HepG2 (cell line): Measurements from ENCODE around the gene ETS1. TPM values are rescaled to one million over a fixed set of nuclear protein-coding genes. Genes with fewer than 3 reads are reported as not detected.

ENCODE experiments used
- ATAC-seq: fragments of 200-7000 bp; cut with Tn5 transposase; 3 replicates; pipeline ENCODE4 v1.9.1; 2020; ENCODE audit warnings: mild to moderate bottlenecking, moderate library complexity
- BruUV-seq: library from RNA; stranded (reverse); fragments of 400-500 nt; replicated peaks from 2 replicates; lab custom pipeline; 2021; lab: Mats Ljungman, UMichigan
- CTCF ChIA-PET: fragments of 300-600 bp; formaldehyde crosslinking; extraction: SDS; loops from one replicate; lab custom pipeline; 2021; ENCODE audit warnings: low total read pairs, inconsistent platforms, low intra/inter-chr PET ratio; lab: Yijun Ruan, JAX
- POLR2A ChIA-PET: fragments of 350-600 bp; sonication (Branson Sonifier 250); formaldehyde crosslinking; loops from one replicate; lab custom pipeline; 2020; ENCODE audit warnings: antibody characterized with exemption, inconsistent platforms; lab: Yijun Ruan, JAX
- DNase-seq: peaks from one replicate; pipeline ENCODE4 v3.0.0-alpha.2; 2015; ENCODE audit warnings: low spot score
- FAIRE-seq: peaks from 3 replicates; lab custom pipeline; 2011; peaks lifted over from hg19 to GRCh38; lab: Jason Lieb, UNC
- H2AFZ ChIP-seq: one replicate; pipeline ENCODE4 v1.6.1; 2011; ENCODE audit warnings: low read length, inconsistent platforms
- H3K27ac ChIP-seq: fragments of 300-600 bp; 3 replicates; pipeline ENCODE4 v1.8.0; 2011; ENCODE audit warnings: mixed run types, mild to moderate bottlenecking, mixed read lengths, low read length, inconsistent platforms; ENCODE audit not compliant: insufficient read depth; ENCODE audit errors: extremely low read length
- H3K27me3 ChIP-seq, 2 experiments: fragments of 200-600 bp in 1 of 2; 2 replicates in 1 of 2; 3 replicates in 1 of 2; pipeline versions ENCODE4 v1.6.0 to v1.8.0; 2011; ENCODE audit warnings: low read length in 2 of 2, mild to moderate bottlenecking in 2 of 2, moderate library complexity in 2 of 2, inconsistent platforms in 1 of 2; ENCODE audit not compliant: insufficient read depth in 2 of 2, control insufficient read depth in 1 of 2
- H3K36me3 ChIP-seq, 2 experiments: fragments of 200-600 bp in 1 of 2; replicated peaks in 1 of 2; 2 replicates in 1 of 2; 3 replicates in 1 of 2; pipeline versions ENCODE4 v1.5.1 to v1.8.0; 2011; ENCODE audit warnings: low read length in 2 of 2, inconsistent platforms in 1 of 2; ENCODE audit not compliant: insufficient read depth in 2 of 2, control insufficient read depth in 1 of 2
- H3K4me1 ChIP-seq: 2 replicates; pipeline ENCODE4 v1.5.1; 2012; ENCODE audit warnings: low read length, inconsistent platforms; ENCODE audit not compliant: insufficient read depth
- H3K4me2 ChIP-seq: 2 replicates; pipeline ENCODE4 v1.6.0; 2011; ENCODE audit warnings: low read depth, low read length, inconsistent platforms
- H3K4me3 ChIP-seq, 3 experiments: fragments of 200-600 bp in 1 of 3; sonication (generic), shearing (Covaris generic) in 1 of 3; replicated peaks in 1 of 3; 2 replicates each; pipeline ENCODE4 v1.5.1; 2011 to 2016; ENCODE audit warnings: low read length in 3 of 3, inconsistent platforms in 2 of 3, low read depth in 2 of 3, mild to moderate bottlenecking in 2 of 3, control low read depth in 1 of 3, mixed read lengths in 1 of 3; ENCODE audit not compliant: insufficient read depth in 1 of 3
- H3K79me2 ChIP-seq: one replicate; pipeline ENCODE4 v1.6.1; 2011; ENCODE audit warnings: low read length, inconsistent platforms; ENCODE audit not compliant: insufficient read depth
- H3K9ac ChIP-seq: 2 replicates; pipeline ENCODE4 v1.6.0; 2011; ENCODE audit warnings: mild to moderate bottlenecking, low read depth, low read length, inconsistent platforms; ENCODE audit not compliant: insufficient read depth
- H3K9me3 ChIP-seq: 2 replicates; pipeline ENCODE4 v1.5.1; 2012; ENCODE audit warnings: mild to moderate bottlenecking, low read length
- H4K20me1 ChIP-seq: 2 replicates; pipeline ENCODE4 v1.6.0; 2011; ENCODE audit warnings: inconsistent platforms, mild to moderate bottlenecking, low read length, moderate library complexity; ENCODE audit not compliant: insufficient read depth
- ARHGAP35 ChIP-seq: sonication (generic); formaldehyde crosslinking; IDR thresholded peaks from 2 replicates; pipeline ENCODE4 v1.9.0; 2022; ENCODE audit warnings: mild to moderate bottlenecking, inconsistent platforms, moderate library complexity, missing genetic modification reagents, borderline replicate concordance
- CC2D1A ChIP-seq: sonication (generic); formaldehyde crosslinking; IDR thresholded peaks from 2 replicates; pipeline ENCODE4 v1.8.1; 2023; ENCODE audit warnings: mild to moderate bottlenecking, missing genetic modification reagents
- POGZ ChIP-seq: sonication (generic); formaldehyde crosslinking; IDR thresholded peaks from 2 replicates; pipeline ENCODE4 v1.4.0; 2020; ENCODE audit warnings: mild to moderate bottlenecking, missing genetic modification reagents
- SP4 ChIP-seq: sonication (generic); formaldehyde crosslinking; IDR thresholded peaks from 2 replicates; pipeline ENCODE4 v1.8.1; 2023; ENCODE audit warnings: mild to moderate bottlenecking, missing genetic modification reagents
- ZBTB49 ChIP-seq: sonication (generic); formaldehyde crosslinking; IDR thresholded peaks from 2 replicates; pipeline ENCODE4 v1.4.0; 2020; ENCODE audit warnings: missing genetic modification reagents, borderline replicate concordance
- ZNF318 ChIP-seq: sonication (generic); formaldehyde crosslinking; IDR thresholded peaks from 2 replicates; pipeline ENCODE4 v1.4.0; 2020; ENCODE audit warnings: mild to moderate bottlenecking, missing genetic modification reagents
- ZNF333 ChIP-seq: sonication (generic); formaldehyde crosslinking; IDR thresholded peaks from 2 replicates; pipeline ENCODE4 v1.4.0; 2020; ENCODE audit warnings: mild to moderate bottlenecking, missing genetic modification reagents, borderline replicate concordance
- ZNF503 ChIP-seq: sonication (generic); formaldehyde crosslinking; IDR thresholded peaks from 2 replicates; pipeline ENCODE4 v1.4.0; 2020; ENCODE audit warnings: missing genetic modification reagents
- ZNF572 ChIP-seq: sonication (generic); formaldehyde crosslinking; IDR thresholded peaks from 2 replicates; pipeline ENCODE4 v1.5.1; 2020; ENCODE audit warnings: mild to moderate bottlenecking, missing genetic modification reagents
- ZNF746 ChIP-seq: sonication (generic); formaldehyde crosslinking; IDR thresholded peaks from 2 replicates; pipeline ENCODE4 v1.8.0; 2022; ENCODE audit warnings: mild to moderate bottlenecking, missing genetic modification reagents
- WGBS: methylation state at CpG from one replicate; pipeline ENCODE4 v1.1.6; 2017; ENCODE audit warnings: low lambda C conversion rate; 5-methylcytosine and 5-hydroxymethylcytosine counted together
- in situ Hi-C: cut with HindIII; loops from 2 replicates; pipeline ENCODE4 v1.10.0; 2017; ENCODE audit warnings: low pct_unique_long_range_greater_than_20kb; ENCODE audit not compliant: extremely low pct_ligation_motif_present
- intact Hi-C: fragments of 100-400 bp; cut with micrococcal nuclease; formaldehyde crosslinking; loops from one replicate; pipeline ENCODE4 v1.10.0; 2022; ENCODE audit not compliant: unreplicated experiment
- polyA plus RNA-seq, 8 experiments: library from polyadenylated mRNA; depleted of rRNA in 3 of 8; stranded (reverse) in 7 of 8; unstranded in 1 of 8; fragments of >200 nt; fragmentation: Illumina TruSeq in 4 of 8; extraction: Trizol in 4 of 8; gene quantifications; 2 replicates each; pipeline versions ENCODE4 v1.2.1 to v1.2.3, GENCODE V29; 2011 to 2016; ENCODE audit warnings: low read depth in 4 of 8, missing spikeins in 1 of 8, mixed read lengths in 1 of 8; ENCODE audit not compliant: insufficient read depth in 1 of 8
- total RNA-seq, 5 experiments: library from RNA; depleted of rRNA; stranded (reverse); fragments of >200 nt; fragmentation: Illumina TruSeq; extraction: Trizol; gene quantifications; 2 replicates each; pipeline ENCODE4 v1.2.3, GENCODE V29; 2016; ENCODE audit warnings: low read depth in 1 of 5

Gene ETS1
- total and polyA plus RNA-seq, 2 of the 13 experiments (the other 11 are each of a cell fraction or from before 2014, with no cell fraction given) = 0.18 to 0.34 TPM

- POLR2A ChIA-PET = interaction anchor here (0.7 to 2.0 kb wide), 6 partner anchors 18 to 114 kb away, joined by 3 to 13 read pairs (median 4); no protein-coding TSS in a partner anchor
- in situ Hi-C loops (no loop called here), intact Hi-C loops (loop anchor here (1.0 to 5.0 kb wide), 4 partner anchors 18 to 157 kb away; no protein-coding TSS in a partner anchor)
- Histone ChIP-seq H3K79me2 (no peaks in the 10 kb centered on the region), H4K20me1 (no peaks in the 10 kb centered on the region), H3K27ac (peak overlapping the region; percentile 39), H3K27me3 (no peaks in the 10 kb centered on the region), H3K4me1 (peaks cover 42% of the 10 kb centered on the region), H3K9me3 (no peaks in the 10 kb centered on the region), H3K4me2 (peak overlapping the region; percentile 64; the same call in 1 of the 2 replicates), H3K36me3 (no peaks in the 10 kb centered on the region), H3K4me3 (no peak overlapping the region), H3K9ac (peak overlapping the region; percentile 24; the same call in 1 of the 2 replicates), H2AFZ (no peak overlapping the region)
- BruUV-seq = TSS peak; percentile 93
- CTCF ChIA-PET = no interaction called here
- DNase-seq (no peak), ATAC-seq (0 out of 3 replicates have a peak, but pooled peaks have one; percentile 7), FAIRE-seq (no peak)
- WGBS = 45% methylated on average over 3 of the region's 3 CpGs
- TF ChIP-seq POGZ (CRISPR knock-in tag) = no peak
- TF ChIP-seq CC2D1A (CRISPR knock-in tag) = no peak
- no peak for TF ChIP-seq ZNF333 (CRISPR knock-in tag)
- no peak for TF ChIP-seq ARHGAP35 (CRISPR knock-in tag)
- no peak for TF ChIP-seq ZNF503
- TF ChIP-seq ZNF746 (CRISPR knock-in tag) = no peak
- TF ChIP-seq ZNF572 (CRISPR knock-in tag) = no peak
- TF ChIP-seq SP4 (CRISPR knock-in tag) = no peak
- no peak for TF ChIP-seq ZBTB49 (CRISPR knock-in tag)
- TF ChIP-seq ZNF318 (CRISPR knock-in tag) = no peak
Measured at GRCh38 chr11:128448981-128449713, 138.2 kb downstream of the ETS1 start.
